HEK293T (cell line): ENCODE data around the gene SLC6A16.
A peak's percentile ranks its signal among the peaks of the same experiment; 100 is the strongest.

Experiments
- CTCF ChIA-PET: fragments of 350-600 bp; formaldehyde crosslinking; extraction: SDS; loops from one replicate; lab custom pipeline; 2021; ENCODE audit warnings: antibody characterized with exemption, inconsistent platforms; lab: Yijun Ruan, JAX
- POLR2A ChIA-PET: fragments of 350-600 bp; formaldehyde crosslinking; extraction: SDS; loops from one replicate; lab custom pipeline; 2020; ENCODE audit warnings: antibody characterized with exemption, inconsistent platforms; lab: Yijun Ruan, JAX
- DNase-seq: peaks from one replicate; pipeline ENCODE4 v3.0.0; 2012; ENCODE audit warnings: mixed read lengths; ENCODE audit errors: extremely low spot score
- ARNT ChIP-seq: fragments of 450-650 bp; IDR thresholded peaks from 2 replicates; pipeline ENCODE4 v1.6.1; 2017; ENCODE audit warnings: mild to moderate bottlenecking
- BHLHE40 ChIP-seq: fragments of 450-650 bp; IDR thresholded peaks from 2 replicates; pipeline ENCODE4 v1.6.1; 2016; ENCODE audit warnings: mild to moderate bottlenecking, moderate library complexity, borderline replicate concordance
- CTBP1 ChIP-seq: fragments of 450-650 bp; IDR thresholded peaks from 2 replicates; pipeline ENCODE4 v1.6.1; 2016; ENCODE audit warnings: borderline replicate concordance
- ELF4 ChIP-seq: fragments of 450-650 bp; IDR thresholded peaks from 2 replicates; pipeline ENCODE4 v1.6.1; 2017; ENCODE audit warnings: antibody characterized with exemption
- FOXA1 ChIP-seq: fragments of 450-650 bp; IDR thresholded peaks from 2 replicates; pipeline ENCODE4 v1.6.1; 2016; ENCODE audit warnings: mild to moderate bottlenecking
- FOXK2 ChIP-seq: fragments of 450-650 bp; IDR thresholded peaks from 2 replicates; pipeline ENCODE4 v1.6.1; 2016; ENCODE audit warnings: mild to moderate bottlenecking
- FOXM1 ChIP-seq: fragments of 450-650 bp; IDR thresholded peaks from 2 replicates; pipeline ENCODE4 v1.6.1; 2017; ENCODE audit warnings: mild to moderate bottlenecking, borderline replicate concordance
- HDGF ChIP-seq: fragments of 450-650 bp; IDR thresholded peaks from 2 replicates; pipeline ENCODE4 v1.6.1; 2017; ENCODE audit warnings: antibody characterized with exemption, borderline replicate concordance
- L3MBTL2 ChIP-seq: fragments of 450-650 bp; conservative IDR thresholded peaks from 2 replicates; pipeline ENCODE4 v1.6.1; 2016; ENCODE audit warnings: mild to moderate bottlenecking
- LEF1 ChIP-seq: fragments of 450-650 bp; IDR thresholded peaks from 2 replicates; pipeline ENCODE4 v1.6.1; 2017; ENCODE audit warnings: mild to moderate bottlenecking, borderline replicate concordance
- NFRKB ChIP-seq: fragments of 450-650 bp; IDR thresholded peaks from 2 replicates; pipeline ENCODE4 v1.6.1; 2016; ENCODE audit warnings: mild to moderate bottlenecking, moderate library complexity
- SP1 ChIP-seq: fragments of 450-650 bp; IDR thresholded peaks from 2 replicates; pipeline ENCODE4 v1.6.1; 2017
- SUZ12 ChIP-seq: fragments of 450-650 bp; IDR thresholded peaks from 2 replicates; pipeline ENCODE4 v1.6.1; 2016; ENCODE audit warnings: mild to moderate bottlenecking
- TARDBP ChIP-seq: fragments of 450-650 bp; IDR thresholded peaks from 2 replicates; pipeline ENCODE4 v1.6.1; 2016
- ZNF384 ChIP-seq: fragments of 450-650 bp; IDR thresholded peaks from 2 replicates; pipeline ENCODE4 v1.6.1; 2016
- TF ChIP-seq, protein P1 (sequence below): fragments of 450-650 bp; IDR thresholded peaks from 2 replicates; pipeline ENCODE4 v1.6.1; 2016

SLC6A16 gene

DNA sequence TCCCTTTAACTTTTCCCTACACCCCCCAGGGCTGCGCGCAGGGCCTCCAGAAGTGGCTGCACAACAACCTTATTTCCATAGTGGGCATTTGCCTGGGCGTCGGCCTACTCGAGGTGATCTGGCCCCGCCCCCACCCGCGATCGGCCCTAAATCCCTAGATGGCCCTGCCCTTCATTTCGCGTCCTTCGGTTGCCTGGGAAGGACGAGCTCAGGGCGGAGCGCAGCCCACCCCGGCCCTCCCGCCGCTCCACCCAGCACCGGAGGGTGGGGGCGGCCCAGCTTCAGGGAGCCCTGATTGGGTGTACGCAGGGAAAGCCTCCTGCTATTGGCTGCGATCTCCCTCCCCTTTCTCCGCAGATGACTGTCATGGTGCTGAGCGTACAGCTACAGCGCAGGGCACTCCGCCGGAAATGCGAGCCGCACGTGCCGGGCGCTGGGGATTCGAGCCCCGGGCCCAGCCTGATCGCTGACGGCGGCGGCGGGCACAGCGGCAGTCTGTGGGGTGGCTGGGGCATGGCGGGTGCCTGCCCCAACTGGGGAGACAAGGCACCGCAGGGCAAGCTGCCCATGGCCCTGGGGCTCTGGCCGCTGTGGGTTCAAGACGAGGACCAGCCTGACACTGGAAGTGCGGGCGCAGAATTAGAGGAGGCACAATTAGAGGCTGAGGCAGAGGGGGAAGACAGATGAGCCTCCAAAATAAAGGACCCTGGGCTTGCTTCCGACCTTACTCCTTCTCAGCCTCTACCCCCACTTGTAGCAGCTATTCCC is 14.5 kb upstream of the SLC6A16 start:
- TF ChIP-seq L3MBTL2 (no peak), ELF4 (no peak), FOXK2 (no peak), NFRKB (no peak), FOXA1 (no peak), ZNF384 (no peak), ARNT (no peak), TARDBP (no peak), BHLHE40 (no peak), FOXM1 (no peak), CTBP1 (no peak), SUZ12 (no peak), LEF1 (no peak), SP1 (no peak), HDGF (no peak)
- TF ChIP-seq, protein P1, sequence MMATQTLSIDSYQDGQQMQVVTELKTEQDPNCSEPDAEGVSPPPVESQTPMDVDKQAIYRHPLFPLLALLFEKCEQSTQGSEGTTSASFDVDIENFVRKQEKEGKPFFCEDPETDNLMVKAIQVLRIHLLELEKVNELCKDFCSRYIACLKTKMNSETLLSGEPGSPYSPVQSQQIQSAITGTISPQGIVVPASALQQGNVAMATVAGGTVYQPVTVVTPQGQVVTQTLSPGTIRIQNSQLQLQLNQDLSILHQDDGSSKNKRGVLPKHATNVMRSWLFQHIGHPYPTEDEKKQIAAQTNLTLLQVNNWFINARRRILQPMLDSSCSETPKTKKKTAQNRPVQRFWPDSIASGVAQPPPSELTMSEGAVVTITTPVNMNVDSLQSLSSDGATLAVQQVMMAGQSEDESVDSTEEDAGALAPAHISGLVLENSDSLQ, result no peak
- POLR2A ChIA-PET, result interaction anchor here (1.2 kb wide), 1 partner anchor 12 kb away, joined by 3 read pairs; no protein-coding TSS in a partner anchor
- DNase-seq, result no peak
- CTCF ChIA-PET, result no interaction called here

DNA sequence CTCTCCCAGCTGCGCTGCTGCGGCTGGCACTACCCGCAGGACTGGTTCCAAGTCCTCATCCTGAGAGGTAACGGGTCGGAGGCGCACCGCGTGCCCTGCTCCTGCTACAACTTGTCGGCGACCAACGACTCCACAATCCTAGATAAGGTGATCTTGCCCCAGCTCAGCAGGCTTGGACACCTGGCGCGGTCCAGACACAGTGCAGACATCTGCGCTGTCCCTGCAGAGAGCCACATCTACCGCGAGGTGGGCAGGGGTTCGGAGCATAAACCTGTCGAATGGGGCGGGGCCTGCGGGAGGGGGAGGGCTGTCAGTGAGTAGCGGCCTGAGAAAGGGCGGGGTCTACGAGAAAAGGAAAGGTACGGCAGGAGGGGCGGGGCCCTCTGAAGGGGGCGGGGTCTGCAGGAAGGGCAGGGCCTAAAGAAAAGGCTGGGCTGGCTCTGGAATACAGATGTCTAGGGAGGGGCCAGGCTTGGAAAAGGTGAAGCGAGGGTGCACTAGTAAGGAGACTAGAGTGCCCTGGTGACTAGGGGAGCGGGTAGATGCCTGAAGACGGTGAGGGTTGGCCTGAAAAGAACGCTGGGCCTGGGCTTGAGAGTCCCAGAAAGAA is 13.8 kb upstream of the SLC6A16 start:
- ChIA-PET POLR2A (no interaction called here), CTCF (no interaction called here)
- DNase-seq, result peak; percentile 55
- TF ChIP-seq, protein P1, result no peak
- TF ChIP-seq ELF4 (no peak), SP1 (no peak), HDGF (no peak)

DNA sequence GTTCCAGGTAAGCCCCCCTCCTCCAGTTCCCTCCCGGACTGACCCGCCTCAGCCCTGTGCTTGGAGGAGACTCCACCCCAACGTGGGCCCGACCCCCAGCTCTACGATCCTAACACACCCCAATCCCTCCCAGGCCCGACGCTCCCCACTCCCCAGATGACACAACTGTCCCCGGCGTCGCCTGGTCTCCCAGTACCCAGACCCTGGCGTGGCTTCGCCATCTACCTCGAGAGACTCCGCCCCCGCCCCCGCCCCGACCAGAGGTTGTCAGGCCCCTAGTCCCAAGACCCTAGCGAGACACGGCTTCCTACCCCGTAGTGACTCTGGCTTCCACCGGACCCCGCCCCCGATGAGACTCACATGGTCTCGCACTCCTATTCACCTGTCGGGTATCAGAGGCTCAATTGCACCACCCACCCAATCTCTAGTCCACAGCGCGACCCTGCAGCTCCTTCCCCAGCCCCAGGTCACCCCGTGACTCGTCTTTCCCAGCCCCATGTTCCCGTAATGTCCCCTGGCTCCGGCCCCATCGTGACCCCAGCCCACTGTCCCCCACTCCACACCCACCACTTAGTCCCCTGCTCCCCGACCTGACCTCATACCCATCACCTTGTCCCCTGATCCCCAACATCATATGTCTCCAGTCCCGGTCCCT is 13.2 kb upstream of the SLC6A16 start:
- DNase-seq, result no peak
- TF ChIP-seq LEF1 (no peak), SUZ12 (no peak), SP1 (no peak), NFRKB (no peak), ZNF384 (no peak), L3MBTL2 (no peak), FOXM1 (no peak), FOXK2 (no peak), BHLHE40 (no peak), FOXA1 (no peak)
- TF ChIP-seq, protein P1, result no peak
- CTCF ChIA-PET, result no interaction called here
- POLR2A ChIA-PET, result no interaction called here

DNA sequence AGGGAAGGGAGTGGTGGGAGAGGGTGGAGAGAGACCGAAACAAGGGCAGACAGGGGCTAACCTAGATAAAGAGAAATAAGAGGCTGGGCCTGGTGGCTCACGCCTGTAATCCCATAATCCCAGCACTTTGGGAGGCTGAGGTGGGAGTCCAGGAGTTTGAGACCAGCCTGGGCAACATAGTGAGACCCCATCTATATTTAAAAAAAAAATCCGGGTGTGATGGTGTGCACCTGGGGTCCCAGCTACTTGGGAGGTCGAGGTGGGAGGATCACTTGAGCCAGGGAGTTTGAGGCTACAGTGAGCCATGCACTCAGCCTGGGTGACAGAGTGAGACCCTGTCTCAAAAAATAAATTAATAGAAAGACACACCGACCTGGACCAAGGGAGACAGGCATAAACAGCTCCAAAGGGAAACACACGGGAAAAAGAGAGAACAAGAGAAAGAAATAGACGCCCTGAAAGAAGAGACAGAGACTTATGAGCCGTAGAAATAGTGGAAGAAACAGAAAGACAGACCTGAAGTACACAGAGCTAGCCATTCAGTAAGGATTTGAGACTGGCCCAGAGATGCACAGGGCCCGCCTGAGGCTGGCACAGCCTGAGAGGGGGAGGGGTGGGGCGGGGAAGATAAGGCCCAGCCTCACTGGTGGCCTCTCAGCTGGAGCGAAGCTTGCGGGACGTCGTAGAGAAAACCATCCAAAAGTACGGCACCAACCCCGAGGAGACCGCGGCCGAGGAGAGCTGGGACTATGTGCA is 12.5 kb upstream of the SLC6A16 start:
- ChIA-PET POLR2A (no interaction called here), CTCF (no interaction called here)
- TF ChIP-seq ZNF384 (no peak), FOXA1 (no peak), LEF1 (no peak), SP1 (no peak)
- TF ChIP-seq, protein P1, result no peak
- no peak for DNase-seq

DNA sequence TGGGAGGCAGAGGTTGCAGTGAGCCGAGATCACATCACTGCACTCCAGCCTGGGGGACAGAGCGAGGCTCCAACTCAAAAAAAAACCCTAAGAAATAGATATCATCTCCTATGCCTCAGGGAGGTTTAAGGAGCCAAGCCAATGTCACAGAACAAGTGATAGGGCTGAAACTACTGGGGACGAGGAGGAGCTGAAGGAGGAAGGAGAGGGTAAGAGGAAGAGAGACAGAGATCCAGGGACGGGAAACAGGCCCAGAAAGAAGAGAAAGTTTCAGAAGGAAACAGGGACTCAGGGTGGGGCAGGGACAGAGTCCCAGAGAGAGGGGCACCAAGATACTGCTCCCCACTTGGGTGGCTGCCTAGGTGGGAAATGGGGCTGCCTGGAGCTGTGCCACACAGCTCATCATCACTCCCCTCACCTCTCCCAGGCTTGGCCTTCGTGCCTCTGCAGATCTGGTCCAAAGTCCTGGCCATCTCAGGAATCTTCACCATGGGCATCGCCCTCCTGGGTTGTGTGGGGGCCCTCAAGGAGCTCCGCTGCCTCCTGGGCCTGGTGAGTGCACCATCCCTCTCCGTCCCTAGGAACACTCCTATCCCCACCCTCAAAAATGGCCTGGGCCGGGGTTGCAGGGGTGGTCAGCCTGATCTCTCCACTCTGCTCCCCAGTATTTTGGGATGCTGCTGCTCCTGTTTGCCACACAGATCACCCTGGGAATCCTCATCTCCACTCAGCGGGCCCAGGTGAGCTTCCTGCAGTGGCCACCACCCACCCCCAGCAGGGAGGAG is 11.7 kb upstream of the SLC6A16 start:
- CTCF ChIA-PET, result no interaction called here
- POLR2A ChIA-PET, result no interaction called here

More for the DNA sequence above, 11.7 kb upstream of the SLC6A16 start:
- TF ChIP-seq ZNF384, result no peak
- TF ChIP-seq SUZ12, result no peak
- no peak for TF ChIP-seq LEF1
- TF ChIP-seq, protein P1, result no peak
- TF ChIP-seq L3MBTL2, result no peak
- no peak for TF ChIP-seq FOXA1
- no peak for TF ChIP-seq BHLHE40
- no peak for TF ChIP-seq CTBP1
- no peak for TF ChIP-seq TARDBP
- TF ChIP-seq SP1, result no peak
- no peak for TF ChIP-seq HDGF
- no peak for TF ChIP-seq FOXM1
- no peak for TF ChIP-seq ARNT
- no peak for TF ChIP-seq NFRKB
- no peak for TF ChIP-seq FOXK2
- TF ChIP-seq ELF4, result no peak
- DNase-seq, result no peak
